Mucosa of stomach (tissue), 1 donor: ENCODE data around the gene PIAS4.

Source experiments
- H3K27me3 ChIP-seq: one replicate; pipeline ENCODE4 v1.7.0; 2013; ENCODE audit warnings: mild to moderate bottlenecking, low read length; ENCODE audit not compliant: control insufficient read depth, insufficient read depth
- H3K36me3 ChIP-seq: one replicate; pipeline ENCODE4 v1.7.0; 2013; ENCODE audit warnings: low read length; ENCODE audit not compliant: control insufficient read depth, insufficient read depth
- H3K4me1 ChIP-seq: one replicate; pipeline ENCODE4 v1.7.0; 2013; ENCODE audit warnings: mild to moderate bottlenecking, low read length; ENCODE audit not compliant: control insufficient read depth, insufficient read depth
- H3K4me3 ChIP-seq: one replicate; pipeline ENCODE4 v1.7.0; 2013; ENCODE audit warnings: low read length
- H3K9ac ChIP-seq: one replicate; pipeline ENCODE4 v1.7.0; 2013; ENCODE audit warnings: mild to moderate bottlenecking, low read length, moderate library complexity
- H3K9me3 ChIP-seq: one replicate; pipeline ENCODE4 v1.7.0; 2013; ENCODE audit warnings: mild to moderate bottlenecking, low read length, moderate library complexity; ENCODE audit not compliant: control insufficient read depth
- donor health status: Pancreatic carcinoma.

The PIAS4 gene

DNA sequence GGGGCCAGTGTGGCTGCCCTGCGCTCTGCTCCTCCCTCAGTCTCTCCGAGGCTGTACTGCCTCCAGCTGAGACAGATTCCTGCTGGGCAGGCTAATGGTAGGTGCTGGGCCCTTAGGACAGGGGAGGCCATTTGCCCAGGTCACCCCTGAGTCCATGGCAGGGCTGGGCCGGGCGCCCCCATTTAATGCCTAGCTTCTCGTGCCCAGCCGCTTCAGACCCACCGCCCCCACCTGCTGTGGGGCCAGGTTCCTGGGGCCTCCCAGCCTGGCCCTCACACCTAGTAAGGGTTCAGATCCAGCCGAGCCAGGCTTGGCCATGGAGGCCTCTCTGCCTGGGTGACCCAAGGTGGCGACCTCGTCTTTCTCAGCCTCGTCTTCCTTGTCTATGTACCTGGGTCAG lies 17.8 kb downstream of the PIAS4 start:
- Histone ChIP-seq H3K27me3 (no peaks in the 10 kb centered on the region), H3K9ac (no peak overlapping the region), H3K4me3 (no peak overlapping the region), H3K36me3 (peaks cover 4% of the 10 kb centered on the region), H3K4me1 (peaks cover under 1% of the 10 kb centered on the region), H3K9me3 (no peaks in the 10 kb centered on the region)

DNA sequence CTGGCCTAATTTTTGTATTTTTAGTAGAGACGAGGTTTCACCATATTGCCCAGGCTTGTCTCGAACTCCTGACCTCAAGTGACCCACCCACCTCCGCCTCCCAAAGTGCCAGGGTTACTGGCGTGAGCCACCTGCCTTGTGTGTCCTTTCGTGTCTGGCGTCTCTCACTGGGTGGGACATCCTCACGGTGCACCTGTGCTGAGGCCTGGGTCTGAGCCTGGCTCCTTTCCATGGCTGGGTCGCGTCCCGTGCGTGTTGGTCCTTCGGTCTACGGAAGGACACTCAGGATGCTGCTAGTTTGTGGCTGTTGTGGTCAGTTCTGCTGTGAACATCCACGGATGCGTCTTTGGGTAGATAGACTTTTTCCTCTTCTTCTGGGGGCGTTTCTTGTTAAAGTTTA lies 19.6 kb downstream of the PIAS4 start:
- Histone ChIP-seq H3K36me3 (peaks cover 4% of the 10 kb centered on the region), H3K27me3 (no peaks in the 10 kb centered on the region), H3K9ac (no peak overlapping the region), H3K4me3 (no peak overlapping the region), H3K9me3 (no peaks in the 10 kb centered on the region), H3K4me1 (no peaks in the 10 kb centered on the region)

DNA sequence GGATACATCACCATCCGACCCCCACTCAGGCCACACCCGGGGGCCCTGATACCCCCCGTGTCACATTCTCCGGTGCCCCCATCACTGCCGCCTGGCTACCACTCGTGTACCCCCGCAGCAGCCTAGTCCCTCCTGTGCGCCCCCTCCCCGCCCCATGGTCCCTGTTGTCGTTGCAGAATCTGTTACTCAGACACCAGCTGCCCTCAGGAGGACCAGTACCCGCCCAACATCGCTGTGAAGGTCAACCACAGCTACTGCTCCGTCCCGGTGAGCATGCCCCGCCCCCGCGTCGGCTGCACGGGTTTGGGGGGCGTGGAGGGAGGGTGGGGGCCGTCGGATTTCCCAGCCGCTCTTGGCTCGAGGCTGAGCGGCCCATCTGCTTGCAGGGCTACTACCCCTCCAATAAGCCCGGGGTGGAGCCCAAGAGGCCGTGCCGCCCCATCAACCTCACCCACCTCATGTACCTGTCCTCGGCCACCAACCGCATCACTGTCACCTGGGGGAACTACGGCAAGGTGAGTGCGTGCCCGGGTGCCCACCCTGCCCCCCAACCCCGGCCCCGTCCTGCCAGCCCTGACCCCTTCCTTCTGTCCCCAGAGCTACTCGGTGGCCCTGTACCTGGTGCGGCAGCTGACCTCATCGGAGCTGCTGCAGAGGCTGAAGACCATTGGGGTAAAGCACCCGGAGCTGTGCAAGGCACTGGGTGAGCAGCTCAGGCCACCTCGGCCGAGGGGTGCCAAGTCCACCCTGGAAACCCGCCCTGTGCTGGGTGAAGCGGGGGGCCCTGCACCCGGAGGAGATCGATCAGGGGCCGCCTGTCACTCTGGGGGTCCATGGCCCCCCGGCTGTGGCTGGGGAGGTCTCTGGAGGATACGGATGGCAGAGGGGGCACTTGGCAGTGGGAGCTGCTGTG lies 21.1 kb downstream of the PIAS4 start:
- H3K36me3 ChIP-seq = peaks cover 4% of the 10 kb centered on the region
- no peak overlapping the region for H3K9ac ChIP-seq
- H3K4me3 ChIP-seq = no peak overlapping the region
- H3K4me1 ChIP-seq = no peaks in the 10 kb centered on the region
- no peaks in the 10 kb centered on the region for H3K27me3 ChIP-seq
- no peaks in the 10 kb centered on the region for H3K9me3 ChIP-seq

DNA sequence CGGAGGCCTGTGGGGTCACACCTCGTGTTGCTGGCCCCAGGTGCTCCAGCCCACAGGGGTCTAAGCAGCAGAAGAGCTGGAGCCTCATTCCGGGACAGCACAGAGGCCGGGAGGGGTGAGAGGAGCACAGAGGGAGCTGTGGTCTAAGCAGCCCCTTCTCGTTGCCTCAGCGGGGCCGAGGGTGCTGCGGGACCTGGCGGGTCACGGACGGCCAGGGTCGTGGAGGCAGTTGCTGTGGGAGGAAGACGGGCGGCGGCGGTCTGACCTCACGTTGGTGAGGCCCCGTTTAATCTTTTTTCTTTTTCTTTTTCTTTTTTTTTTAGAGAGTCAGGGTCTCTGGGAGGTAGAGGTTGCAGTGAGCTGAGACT lies 21.7 kb downstream of the PIAS4 start:
- H3K36me3 ChIP-seq = peaks cover 4% of the 10 kb centered on the region
- no peaks in the 10 kb centered on the region for H3K27me3 ChIP-seq
- H3K9me3 ChIP-seq = no peaks in the 10 kb centered on the region
- H3K9ac ChIP-seq = no peak overlapping the region
- H3K4me3 ChIP-seq = no peak overlapping the region
- no peaks in the 10 kb centered on the region for H3K4me1 ChIP-seq

DNA sequence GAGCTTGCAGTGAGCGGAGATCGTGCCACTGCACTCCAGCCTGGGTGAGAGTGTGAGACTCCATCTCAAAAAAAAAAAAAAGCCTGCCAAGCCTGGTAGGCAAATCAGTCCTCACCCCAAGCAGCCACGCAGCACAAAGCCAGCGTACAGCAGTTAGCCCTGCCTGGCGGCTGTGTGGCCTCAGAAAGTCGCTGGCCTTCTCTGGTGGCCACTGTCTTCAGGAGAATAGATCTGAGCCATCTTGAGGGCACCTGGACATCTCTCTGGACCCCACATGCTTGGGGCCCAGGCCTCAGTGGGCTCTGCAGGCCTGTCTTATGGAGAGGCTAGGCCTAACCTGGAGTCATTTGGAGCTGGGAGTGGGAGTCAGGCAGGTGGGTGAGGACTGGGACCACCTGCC lies 23.0 kb downstream of the PIAS4 start:
- Histone ChIP-seq H3K27me3 (no peaks in the 10 kb centered on the region), H3K4me1 (no peaks in the 10 kb centered on the region)

DNA sequence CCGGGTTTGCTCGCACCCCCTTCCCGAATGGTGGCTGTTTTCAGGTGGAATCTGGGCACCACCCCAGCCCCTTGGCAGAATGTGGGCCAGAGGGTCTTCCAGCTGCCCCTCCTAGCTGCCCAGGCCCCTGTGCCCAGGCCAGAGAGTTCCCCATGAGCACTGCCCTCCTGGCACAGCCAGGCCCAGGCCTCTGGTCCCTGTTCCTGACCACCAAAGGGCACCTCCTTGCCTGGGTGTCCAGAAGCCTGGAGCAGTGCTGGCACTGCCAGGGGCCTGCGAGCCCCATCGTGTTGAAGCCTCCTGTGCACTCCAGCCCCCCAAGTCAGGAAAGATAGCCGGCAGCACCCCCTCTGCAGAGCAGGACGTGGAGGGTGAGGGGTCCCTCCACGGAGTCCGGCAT lies 23.4 kb downstream of the PIAS4 start:
- Histone ChIP-seq H3K27me3 (no peaks in the 10 kb centered on the region), H3K4me1 (no peaks in the 10 kb centered on the region), H3K9me3 (no peaks in the 10 kb centered on the region), H3K9ac (no peak overlapping the region), H3K36me3 (peaks cover 6% of the 10 kb centered on the region), H3K4me3 (no peak overlapping the region)

More for the DNA sequence above, 23.0 kb downstream of the PIAS4 start:
- H3K9me3 ChIP-seq = no peaks in the 10 kb centered on the region
- no peak overlapping the region for H3K4me3 ChIP-seq
- peaks cover 2% of the 10 kb centered on the region for H3K36me3 ChIP-seq
- no peak overlapping the region for H3K9ac ChIP-seq

DNA sequence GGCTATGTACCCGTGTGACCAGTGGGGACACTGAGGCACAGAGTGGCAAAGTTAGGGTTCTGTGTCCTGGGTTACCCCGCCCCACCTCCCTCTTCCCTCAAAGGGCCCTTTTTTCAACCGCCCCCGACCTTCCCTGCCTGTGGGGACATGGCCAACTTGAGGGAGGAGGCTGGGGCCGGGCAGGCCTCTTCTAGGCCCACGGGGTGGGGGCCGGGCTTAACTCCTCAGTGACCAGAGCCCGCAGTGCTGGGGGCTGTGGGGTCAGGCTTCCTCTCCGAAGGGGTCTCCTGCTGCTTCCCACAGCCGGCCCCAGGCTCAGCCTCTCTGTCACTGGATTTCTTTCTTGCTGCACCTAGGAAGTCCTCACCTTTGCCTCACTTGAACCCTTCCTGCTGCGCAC lies 23.9 kb downstream of the PIAS4 start:
- no peak overlapping the region for H3K9ac ChIP-seq
- H3K36me3 ChIP-seq = peaks cover 6% of the 10 kb centered on the region
- H3K4me1 ChIP-seq = no peaks in the 10 kb centered on the region
- no peaks in the 10 kb centered on the region for H3K27me3 ChIP-seq
- no peak overlapping the region for H3K4me3 ChIP-seq
- no peaks in the 10 kb centered on the region for H3K9me3 ChIP-seq

DNA sequence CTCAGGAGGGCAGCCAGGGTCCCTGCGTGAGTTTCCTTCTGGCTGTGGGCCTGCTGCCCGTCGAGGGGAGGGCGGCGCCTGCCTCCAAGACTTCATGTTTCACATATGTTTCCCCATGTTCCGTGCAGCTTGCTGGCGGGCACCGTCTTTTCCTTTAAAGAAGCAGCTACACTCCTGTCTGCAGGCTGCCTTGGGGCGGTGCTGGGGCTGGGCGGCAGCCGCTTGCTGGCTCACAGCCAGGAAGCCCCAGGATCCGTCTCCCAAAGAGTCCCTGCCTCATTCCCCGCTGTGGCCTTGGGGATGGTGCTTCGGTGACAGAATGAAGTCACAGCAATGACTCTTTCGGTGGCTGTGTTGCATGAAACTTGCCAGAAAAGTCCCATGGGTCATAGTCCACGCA lies 24.9 kb downstream of the PIAS4 start:
- Histone ChIP-seq H3K36me3 (peaks cover 6% of the 10 kb centered on the region), H3K27me3 (no peaks in the 10 kb centered on the region), H3K9me3 (no peaks in the 10 kb centered on the region), H3K4me3 (no peak overlapping the region), H3K9ac (no peak overlapping the region), H3K4me1 (no peaks in the 10 kb centered on the region)

DNA sequence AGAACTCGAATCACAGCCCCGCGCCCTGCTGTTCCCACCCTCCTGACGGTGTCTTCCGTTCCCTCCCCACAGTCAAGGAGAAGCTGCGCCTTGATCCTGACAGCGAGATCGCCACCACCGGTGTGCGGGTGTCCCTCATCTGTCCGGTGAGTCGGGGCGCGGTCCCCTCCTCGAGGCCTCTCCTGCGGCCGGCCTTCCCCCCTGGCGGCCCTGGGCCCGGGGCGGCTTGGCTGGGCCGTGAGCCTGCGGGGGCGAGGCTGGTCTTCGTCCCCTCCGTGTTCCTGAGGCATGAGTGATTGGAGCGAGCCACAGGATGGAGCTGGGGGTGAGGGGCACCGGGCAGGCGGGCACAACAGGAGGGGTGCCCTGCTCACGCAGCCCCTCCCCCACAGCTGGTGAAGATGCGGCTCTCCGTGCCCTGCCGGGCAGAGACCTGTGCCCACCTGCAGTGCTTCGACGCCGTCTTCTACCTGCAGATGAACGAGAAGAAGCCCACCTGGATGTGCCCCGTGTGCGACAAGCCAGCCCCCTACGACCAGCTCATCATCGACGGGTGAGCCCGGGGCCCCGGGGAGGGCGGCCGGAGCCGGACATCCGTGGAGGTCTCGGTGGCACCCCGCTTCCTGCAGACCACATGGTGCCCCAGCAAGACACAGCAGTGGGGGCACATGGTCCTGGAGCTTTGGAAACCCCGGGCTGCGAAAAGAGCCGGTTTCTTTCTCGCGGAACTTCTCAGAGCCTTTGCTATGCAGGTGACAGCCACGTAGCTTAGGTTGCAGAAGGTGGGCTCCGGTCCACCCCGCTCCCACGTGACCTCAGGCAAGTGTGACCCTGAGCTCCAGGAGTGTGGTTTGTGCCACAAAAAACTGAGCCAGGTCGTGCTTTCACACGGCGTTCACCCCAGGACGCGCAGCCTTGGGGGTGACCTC lies 25.8 kb downstream of the PIAS4 start:
- no peak overlapping the region for H3K4me3 ChIP-seq
- H3K9ac ChIP-seq = no peak overlapping the region
- H3K36me3 ChIP-seq = peaks cover 6% of the 10 kb centered on the region
- no peaks in the 10 kb centered on the region for H3K9me3 ChIP-seq
- H3K27me3 ChIP-seq = no peaks in the 10 kb centered on the region
- no peaks in the 10 kb centered on the region for H3K4me1 ChIP-seq

DNA sequence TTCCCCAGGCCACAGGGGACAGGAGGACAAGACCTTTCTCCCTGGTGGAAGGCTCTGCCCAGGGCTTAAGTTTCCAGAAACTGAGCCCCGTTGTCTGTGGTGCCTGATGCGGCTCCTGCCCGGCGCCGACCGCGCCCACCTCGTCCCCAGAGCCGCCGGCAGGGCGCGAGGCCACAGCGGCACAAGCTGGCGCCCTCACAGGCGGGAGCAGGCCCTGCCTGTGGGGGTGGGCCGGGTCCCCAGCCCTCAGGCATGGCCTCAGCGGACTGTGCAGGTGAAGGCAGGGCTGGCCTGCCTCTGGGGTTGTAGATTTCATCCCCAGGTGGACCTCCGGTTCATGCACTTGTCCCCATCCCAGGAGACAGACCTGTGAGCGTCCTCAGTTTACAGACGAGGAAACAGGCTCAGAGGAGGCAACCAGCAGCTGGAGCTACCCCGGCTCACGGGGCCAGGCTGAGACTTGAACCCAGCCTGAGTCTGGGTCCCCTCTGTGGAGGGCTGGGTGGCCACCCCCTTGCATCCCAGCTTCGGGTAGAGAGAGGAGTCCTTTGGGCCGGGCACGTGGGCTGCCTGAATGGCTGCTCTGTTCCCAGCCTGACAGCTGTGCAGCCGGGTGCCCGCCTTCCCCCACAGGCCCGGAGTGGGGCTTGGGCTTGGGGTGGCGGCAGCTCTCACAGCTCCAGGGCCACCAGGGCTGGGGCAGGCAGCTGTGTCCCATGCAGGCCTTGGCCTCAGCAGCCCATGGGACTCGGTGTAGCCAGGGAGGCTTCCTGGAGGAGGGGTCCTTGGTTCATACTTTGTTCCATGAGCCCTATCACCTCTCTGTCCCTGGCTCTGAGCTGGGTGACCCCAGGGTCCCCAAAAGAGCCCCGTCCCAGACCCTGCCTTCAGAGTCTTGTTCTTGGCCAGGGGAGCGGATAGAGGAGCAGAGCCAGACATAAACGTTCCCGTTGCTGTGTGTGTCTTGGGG lies 26.8 kb downstream of the PIAS4 start:
- Histone ChIP-seq H3K36me3 (peaks cover 6% of the 10 kb centered on the region), H3K4me1 (no peaks in the 10 kb centered on the region), H3K27me3 (no peaks in the 10 kb centered on the region), H3K9me3 (no peaks in the 10 kb centered on the region), H3K9ac (no peak overlapping the region), H3K4me3 (no peak overlapping the region)

DNA sequence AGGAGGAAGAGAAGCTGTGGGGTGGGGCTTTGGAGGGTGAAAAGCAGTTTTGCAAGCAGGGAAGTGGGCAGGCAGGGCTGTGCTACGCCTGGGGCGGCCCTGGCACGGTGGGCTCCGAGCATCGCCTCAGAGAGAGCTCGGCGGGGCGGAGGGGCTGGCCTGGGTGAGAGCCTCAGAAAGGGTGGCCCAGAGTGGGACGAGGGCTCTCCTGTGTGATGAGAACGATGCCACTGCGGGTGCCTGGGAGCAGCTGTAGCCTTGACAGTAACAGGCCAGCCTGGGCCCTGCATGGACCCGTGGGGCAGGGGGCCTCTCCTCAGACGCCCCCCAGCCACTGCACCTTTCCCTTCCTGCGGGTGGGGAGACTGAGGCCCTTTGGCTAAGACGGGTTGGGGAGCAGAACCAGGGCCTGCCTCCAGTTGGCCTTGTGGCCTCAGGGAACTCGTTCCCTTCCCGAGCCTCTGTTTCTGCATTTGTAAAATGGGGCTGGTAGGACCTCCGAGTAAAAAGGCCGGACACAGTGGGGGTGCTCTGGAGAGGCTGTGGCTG lies 27.6 kb downstream of the PIAS4 start:
- peaks cover 6% of the 10 kb centered on the region for H3K36me3 ChIP-seq
- no peaks in the 10 kb centered on the region for H3K9me3 ChIP-seq
- H3K27me3 ChIP-seq = no peaks in the 10 kb centered on the region
- no peaks in the 10 kb centered on the region for H3K4me1 ChIP-seq
- no peak overlapping the region for H3K9ac ChIP-seq
- H3K4me3 ChIP-seq = no peak overlapping the region
